ENCODE data around the gene PLEKHA1. TPM values are rescaled to one million over a fixed set of nuclear protein-coding genes. Genes with fewer than 3 reads are reported as not detected.

The PLEKHA1 gene
- 10 to 100 TPM; 15.4 to 64.7 (median 23.7) TPM for polyA plus RNA-seq
- long read RNA-seq, donor 1, full-length matches to known transcripts, result 8 of 14 reads
- long read RNA-seq, donor 1, partial matches to known transcripts, result 0 of 14 reads
- long read RNA-seq, donor 1, other reads (novel, unspliced or antisense), result 6 of 14 reads
- long read RNA-seq, donor 2, full-length matches to known transcripts, result 2 of 2 reads
- long read RNA-seq, donor 2, partial matches to known transcripts, result 0 of 2 reads
- long read RNA-seq, donor 2, other reads (novel, unspliced or antisense), result 0 of 2 reads
- long read RNA-seq, donor 3, result 0 reads
- long read RNA-seq, donor 4, result 0 reads
- long read RNA-seq, donor 5, full-length matches to known transcripts, result 3 of 3 reads
- long read RNA-seq, donor 5, partial matches to known transcripts, result 0 of 3 reads
- long read RNA-seq, donor 5, other reads (novel, unspliced or antisense), result 0 of 3 reads
- long read RNA-seq, donor 6, full-length matches to known transcripts, result 6 of 6 reads
- long read RNA-seq, donor 6, partial matches to known transcripts, result 0 of 6 reads
- long read RNA-seq, donor 6, other reads (novel, unspliced or antisense), result 0 of 6 reads
- long read RNA-seq, donor 7, result 0 reads
- long read RNA-seq, donor 8, result 0 reads
- long read RNA-seq, donor 9, partial matches to known transcripts, result 0 of 1 reads
- long read RNA-seq, donor 9, other reads (novel, unspliced or antisense), result 0 of 1 reads
- long read RNA-seq, donor 10, full-length matches to known transcripts, result 3 of 57 reads
- long read RNA-seq, donor 10, partial matches to known transcripts, result 54 of 57 reads
- long read RNA-seq, donor 10, other reads (novel, unspliced or antisense), result 0 of 57 reads

- H3K4me1 ChIP-seq (ENCODE audit: control insufficient read depth in 3 of 3, insufficient read depth in 2 of 3, low read depth in 1 of 3, low read length in 2 of 3), result peaks cover 0 to 10% (median 0%) of the 10 kb centered on the region in 3 donors
- H3K4me3 ChIP-seq (ENCODE audit: low read depth in 1 of 3, low read length in 3 of 3), result peak within 1 kb of the TSS; percentile 75 to 92 (median 85)
- no peaks in the 10 kb centered on the region for H3K27me3 ChIP-seq (ENCODE audit: control insufficient read depth in 3 of 3, insufficient read depth in 3 of 3, low read length in 3 of 3)
- H3K9me3 ChIP-seq (ENCODE audit: control insufficient read depth in 2 of 2, insufficient read depth in 1 of 2, low read depth in 1 of 2, low read length in 1 of 2), result no peaks in the 10 kb centered on the region
- 0% methylated on average over 46 to 71 of the region's 71 CpGs for WGBS, 3 donors
- H3K36me3 ChIP-seq (ENCODE audit: control insufficient read depth in 3 of 3, insufficient read depth in 2 of 3, low read depth in 1 of 3, low read length in 3 of 3), result no peaks in the 10 kb centered on the region
- FAIRE-seq (no peak), DNase-seq (peak; percentile 95 to 98)
- H3K27ac ChIP-seq (ENCODE audit: low read depth in 1 of 3, low read length in 2 of 3), result peak within 1 kb of the TSS; percentile 87 to 98 (median 95)
Measured at GRCh38 chr10:122374237-122374858, at the start of gene PLEKHA1. PLEKHA1 (plus strand) TSS chr10:122374708; CDS start chr10:122393201, 18,493 bp downstream.

- Histone ChIP-seq H3K36me3 (ENCODE audit: control insufficient read depth in 3 of 3, insufficient read depth in 2 of 3, low read depth in 1 of 3, low read length in 3 of 3) (no peaks in the 10 kb centered on the region), H3K4me1 (ENCODE audit: control insufficient read depth in 3 of 3, insufficient read depth in 2 of 3, low read depth in 1 of 3, low read length in 2 of 3) (no peaks in the 10 kb centered on the region), H3K9me3 (ENCODE audit: control insufficient read depth in 2 of 2, insufficient read depth in 1 of 2, low read depth in 1 of 2, low read length in 1 of 2) (no peaks in the 10 kb centered on the region), H3K27ac (ENCODE audit: low read depth in 1 of 3, low read length in 2 of 3) (no peak overlapping the region), H3K27me3 (ENCODE audit: control insufficient read depth in 3 of 3, insufficient read depth in 3 of 3, low read length in 3 of 3) (peaks cover 0 to 3% (median 0%) of the 10 kb centered on the region in 3 donors), H3K4me3 (ENCODE audit: low read depth in 1 of 3, low read length in 3 of 3) (no peak overlapping the region)
- FAIRE-seq (no peak), DNase-seq (no peak)
- 82 to 87% (median 85%) methylated on average over 2 of the region's 2 CpGs for WGBS, 3 donors
Measured at GRCh38 chr10:122325235-122325634, 49.3 kb upstream of the PLEKHA1 start.

- H3K9me3 ChIP-seq (ENCODE audit: control insufficient read depth in 2 of 2, insufficient read depth in 1 of 2, low read depth in 1 of 2, low read length in 1 of 2), result no peaks in the 10 kb centered on the region
- peaks cover 0 to 6% (median 0%) of the 10 kb centered on the region in 3 donors for H3K4me1 ChIP-seq (ENCODE audit: control insufficient read depth in 3 of 3, insufficient read depth in 2 of 3, low read depth in 1 of 3, low read length in 2 of 3)
- H3K27me3 ChIP-seq (ENCODE audit: control insufficient read depth in 3 of 3, insufficient read depth in 3 of 3, low read length in 3 of 3), result peaks cover 0 to 3% (median 0%) of the 10 kb centered on the region in 3 donors
- no peaks in the 10 kb centered on the region for H3K36me3 ChIP-seq (ENCODE audit: control insufficient read depth in 3 of 3, insufficient read depth in 2 of 3, low read depth in 1 of 3, low read length in 3 of 3)
- H3K4me3 ChIP-seq (ENCODE audit: low read depth in 1 of 3, low read length in 3 of 3), result no peak overlapping the region
- H3K27ac ChIP-seq (ENCODE audit: low read depth in 1 of 3, low read length in 2 of 3), result no peak overlapping the region
- WGBS, 3 donors, result 85 to 97% (median 87%) methylated on average over 5 of the region's 5 CpGs
- no peak for FAIRE-seq
- DNase-seq, result no peak
Measured at GRCh38 chr10:122326385-122326784, 48.1 kb upstream of the PLEKHA1 start.

- Histone ChIP-seq H3K4me3 (ENCODE audit: low read depth in 1 of 3, low read length in 3 of 3) (no peak overlapping the region), H3K27ac (ENCODE audit: low read depth in 1 of 3, low read length in 2 of 3) (no peak overlapping the region), H3K27me3 (ENCODE audit: control insufficient read depth in 3 of 3, insufficient read depth in 3 of 3, low read length in 3 of 3) (peaks cover 0 to 3% (median 0%) of the 10 kb centered on the region in 3 donors), H3K36me3 (ENCODE audit: control insufficient read depth in 3 of 3, insufficient read depth in 2 of 3, low read depth in 1 of 3, low read length in 3 of 3) (no peaks in the 10 kb centered on the region), H3K9me3 (ENCODE audit: control insufficient read depth in 2 of 2, insufficient read depth in 1 of 2, low read depth in 1 of 2, low read length in 1 of 2) (no peaks in the 10 kb centered on the region), H3K4me1 (ENCODE audit: control insufficient read depth in 3 of 3, insufficient read depth in 2 of 3, low read depth in 1 of 3, low read length in 2 of 3) (peaks cover 0 to 6% (median 0%) of the 10 kb centered on the region in 3 donors)
- 82 to 87% (median 86%) methylated on average over 6 of the region's 6 CpGs for WGBS, 3 donors
- FAIRE-seq (no peak), DNase-seq (no peak)
Measured at GRCh38 chr10:122326806-122327205, 47.7 kb upstream of the PLEKHA1 start.

- FAIRE-seq (no peak), DNase-seq (no peak)
- Histone ChIP-seq H3K4me3 (ENCODE audit: low read depth in 1 of 3, low read length in 3 of 3) (no peak overlapping the region), H3K4me1 (ENCODE audit: control insufficient read depth in 3 of 3, insufficient read depth in 2 of 3, low read depth in 1 of 3, low read length in 2 of 3) (peaks cover 0 to 9% (median 0%) of the 10 kb centered on the region in 3 donors), H3K36me3 (ENCODE audit: control insufficient read depth in 3 of 3, insufficient read depth in 2 of 3, low read depth in 1 of 3, low read length in 3 of 3) (no peaks in the 10 kb centered on the region), H3K27me3 (ENCODE audit: control insufficient read depth in 3 of 3, insufficient read depth in 3 of 3, low read length in 3 of 3) (peaks cover 0 to 3% (median 0%) of the 10 kb centered on the region in 3 donors), H3K27ac (ENCODE audit: low read depth in 1 of 3, low read length in 2 of 3) (no peak overlapping the region), H3K9me3 (ENCODE audit: control insufficient read depth in 2 of 2, insufficient read depth in 1 of 2, low read depth in 1 of 2, low read length in 1 of 2) (no peaks in the 10 kb centered on the region)
- 88 to 91% (median 89%) methylated on average over 16 of the region's 16 CpGs for WGBS, 3 donors
Measured at GRCh38 chr10:122327237-122328206, 47.0 kb upstream of the PLEKHA1 start.

GRCh38 chr10:122328676-122329075 is 45.8 kb upstream of the PLEKHA1 start:
- FAIRE-seq, result no peak
- H3K4me3 ChIP-seq (ENCODE audit: low read depth in 1 of 3, low read length in 3 of 3), result no peak overlapping the region
- DNase-seq, result no peak
- 65 to 84% (median 74%) methylated on average over 9 of the region's 9 CpGs for WGBS, 3 donors
- no peaks in the 10 kb centered on the region for H3K9me3 ChIP-seq (ENCODE audit: control insufficient read depth in 2 of 2, insufficient read depth in 1 of 2, low read depth in 1 of 2, low read length in 1 of 2)
- no peak overlapping the region for H3K27ac ChIP-seq (ENCODE audit: low read depth in 1 of 3, low read length in 2 of 3)
- H3K27me3 ChIP-seq (ENCODE audit: control insufficient read depth in 3 of 3, insufficient read depth in 3 of 3, low read length in 3 of 3), result peaks cover 0 to 3% (median 0%) of the 10 kb centered on the region in 3 donors
- peaks cover 0 to 9% (median 0%) of the 10 kb centered on the region in 3 donors for H3K4me1 ChIP-seq (ENCODE audit: control insufficient read depth in 3 of 3, insufficient read depth in 2 of 3, low read depth in 1 of 3, low read length in 2 of 3)
- H3K36me3 ChIP-seq (ENCODE audit: control insufficient read depth in 3 of 3, insufficient read depth in 2 of 3, low read depth in 1 of 3, low read length in 3 of 3), result no peaks in the 10 kb centered on the region

GRCh38 chr10:122329416-122329815 is 45.1 kb upstream of the PLEKHA1 start:
- Histone ChIP-seq H3K36me3 (ENCODE audit: control insufficient read depth in 3 of 3, insufficient read depth in 2 of 3, low read depth in 1 of 3, low read length in 3 of 3) (no peaks in the 10 kb centered on the region), H3K9me3 (ENCODE audit: control insufficient read depth in 2 of 2, insufficient read depth in 1 of 2, low read depth in 1 of 2, low read length in 1 of 2) (no peaks in the 10 kb centered on the region), H3K27me3 (ENCODE audit: control insufficient read depth in 3 of 3, insufficient read depth in 3 of 3, low read length in 3 of 3) (no peaks in the 10 kb centered on the region), H3K4me1 (ENCODE audit: control insufficient read depth in 3 of 3, insufficient read depth in 2 of 3, low read depth in 1 of 3, low read length in 2 of 3) (peaks cover 0 to 9% (median 0%) of the 10 kb centered on the region in 3 donors), H3K4me3 (ENCODE audit: low read depth in 1 of 3, low read length in 3 of 3) (no peak overlapping the region), H3K27ac (ENCODE audit: low read depth in 1 of 3, low read length in 2 of 3) (no peak overlapping the region)
- 83 to 88% (median 87%) methylated on average over 13 of the region's 13 CpGs for WGBS, 3 donors
- no peak for DNase-seq
- no peak for FAIRE-seq

All from small intestine (tissue), 16 donors.